ENCODE data around the gene ADCY1. TPM values are rescaled to one million over a fixed set of nuclear protein-coding genes. Genes with fewer than 3 reads are reported as not detected.

The ADCY1 gene
- polyA plus RNA-seq, 4 donors = under 0.01 to 1.0 (median 0.88) TPM; not detected in 1

DNA sequence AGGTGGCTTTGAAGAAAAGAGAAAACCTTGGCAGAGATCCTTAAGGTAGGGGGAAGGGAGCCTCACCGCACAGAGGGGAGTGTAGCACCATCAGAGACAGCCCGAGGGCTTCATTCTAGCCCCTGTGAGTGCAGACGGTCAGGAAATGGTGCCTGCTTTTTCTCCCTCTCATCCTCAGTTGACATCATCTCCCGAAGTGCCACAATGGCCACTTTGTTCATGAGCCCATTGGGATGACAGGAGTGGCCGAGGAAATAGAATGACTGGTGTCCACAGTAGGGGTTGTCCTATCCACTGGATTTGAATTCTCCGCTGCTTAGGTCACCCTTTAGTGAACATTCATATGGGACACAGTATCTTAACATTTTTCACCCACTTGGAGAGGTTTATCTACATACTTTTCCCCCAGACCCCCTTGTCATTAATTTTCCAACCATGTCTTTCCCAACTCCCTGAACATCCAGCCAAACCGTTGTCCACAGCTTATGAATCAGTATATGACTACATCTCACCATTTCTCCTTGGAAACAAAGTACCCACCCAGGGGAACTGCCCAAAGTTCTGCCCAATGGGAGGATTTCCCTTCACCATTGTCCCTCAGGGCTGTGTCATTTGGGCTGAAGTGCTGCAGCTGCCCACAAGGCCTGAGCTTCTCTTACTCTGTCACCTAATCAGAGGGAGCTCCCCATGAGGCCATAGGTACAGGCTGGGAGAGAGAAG, 108.8 kb downstream of the ADCY1 start:
- no peak for DNase-seq
- no peak for FAIRE-seq
- H3K4me3 ChIP-seq (ENCODE audit: low read depth in 1 of 3, low read length in 3 of 3) = no peak overlapping the region

DNA sequence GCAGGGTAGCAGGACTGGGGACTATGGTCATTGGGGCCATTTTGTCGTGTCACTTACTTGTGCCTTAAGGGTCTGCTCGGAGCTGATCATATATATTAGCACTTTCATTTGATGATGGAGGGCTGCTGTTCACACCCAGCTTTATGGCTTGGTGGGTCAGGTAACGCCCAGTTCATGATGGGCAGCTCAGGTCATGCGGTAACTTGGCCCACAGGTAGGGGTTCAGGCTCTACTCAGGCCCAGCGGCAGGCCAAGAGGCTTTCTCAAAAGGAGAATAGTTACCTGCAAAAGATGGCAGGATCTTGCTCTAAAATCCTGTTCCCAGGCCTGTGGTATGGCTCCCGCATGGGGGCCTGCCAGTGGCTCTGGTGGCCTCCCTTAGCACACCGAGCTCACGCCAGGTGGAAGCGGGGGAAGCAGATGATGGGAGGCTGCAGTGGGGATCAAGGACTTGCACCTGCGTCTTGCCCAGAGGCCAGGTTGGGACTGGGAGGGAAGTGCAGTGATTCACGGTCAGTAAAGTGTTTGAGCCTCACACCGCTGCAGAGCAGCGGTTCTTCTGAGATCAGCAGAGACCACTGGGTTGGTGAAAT, 109.5 kb downstream of the ADCY1 start:
- Histone ChIP-seq H3K9me3 (ENCODE audit: control insufficient read depth in 2 of 2, insufficient read depth in 1 of 2, low read depth in 1 of 2, low read length in 1 of 2) (no peaks in the 10 kb centered on the region), H3K27ac (ENCODE audit: low read depth in 1 of 3, low read length in 2 of 3) (no peak overlapping the region), H3K4me1 (ENCODE audit: control insufficient read depth in 3 of 3, insufficient read depth in 2 of 3, low read depth in 1 of 3, low read length in 2 of 3) (no peaks in the 10 kb centered on the region), H3K27me3 (ENCODE audit: control insufficient read depth in 3 of 3, insufficient read depth in 3 of 3, low read length in 3 of 3) (no peaks in the 10 kb centered on the region), H3K36me3 (ENCODE audit: control insufficient read depth in 3 of 3, insufficient read depth in 2 of 3, low read depth in 1 of 3, low read length in 3 of 3) (no peaks in the 10 kb centered on the region), H3K4me3 (ENCODE audit: low read depth in 1 of 3, low read length in 3 of 3) (no peak overlapping the region)
- FAIRE-seq = no peak
- WGBS, 3 donors = 86 to 94% (median 90%) methylated on average over 13 of the region's 13 CpGs
- DNase-seq = no peak

More for the DNA sequence above, 108.8 kb downstream of the ADCY1 start:
- H3K36me3 ChIP-seq (ENCODE audit: control insufficient read depth in 3 of 3, insufficient read depth in 2 of 3, low read depth in 1 of 3, low read length in 3 of 3) = no peaks in the 10 kb centered on the region
- no peaks in the 10 kb centered on the region for H3K4me1 ChIP-seq (ENCODE audit: control insufficient read depth in 3 of 3, insufficient read depth in 2 of 3, low read depth in 1 of 3, low read length in 2 of 3)
- 88 to 89% (median 89%) methylated on average over 7 of the region's 7 CpGs for WGBS, 3 donors
- H3K27ac ChIP-seq (ENCODE audit: low read depth in 1 of 3, low read length in 2 of 3) = no peak overlapping the region
- H3K9me3 ChIP-seq (ENCODE audit: control insufficient read depth in 2 of 2, insufficient read depth in 1 of 2, low read depth in 1 of 2, low read length in 1 of 2) = no peaks in the 10 kb centered on the region
- no peaks in the 10 kb centered on the region for H3K27me3 ChIP-seq (ENCODE audit: control insufficient read depth in 3 of 3, insufficient read depth in 3 of 3, low read length in 3 of 3)

DNA sequence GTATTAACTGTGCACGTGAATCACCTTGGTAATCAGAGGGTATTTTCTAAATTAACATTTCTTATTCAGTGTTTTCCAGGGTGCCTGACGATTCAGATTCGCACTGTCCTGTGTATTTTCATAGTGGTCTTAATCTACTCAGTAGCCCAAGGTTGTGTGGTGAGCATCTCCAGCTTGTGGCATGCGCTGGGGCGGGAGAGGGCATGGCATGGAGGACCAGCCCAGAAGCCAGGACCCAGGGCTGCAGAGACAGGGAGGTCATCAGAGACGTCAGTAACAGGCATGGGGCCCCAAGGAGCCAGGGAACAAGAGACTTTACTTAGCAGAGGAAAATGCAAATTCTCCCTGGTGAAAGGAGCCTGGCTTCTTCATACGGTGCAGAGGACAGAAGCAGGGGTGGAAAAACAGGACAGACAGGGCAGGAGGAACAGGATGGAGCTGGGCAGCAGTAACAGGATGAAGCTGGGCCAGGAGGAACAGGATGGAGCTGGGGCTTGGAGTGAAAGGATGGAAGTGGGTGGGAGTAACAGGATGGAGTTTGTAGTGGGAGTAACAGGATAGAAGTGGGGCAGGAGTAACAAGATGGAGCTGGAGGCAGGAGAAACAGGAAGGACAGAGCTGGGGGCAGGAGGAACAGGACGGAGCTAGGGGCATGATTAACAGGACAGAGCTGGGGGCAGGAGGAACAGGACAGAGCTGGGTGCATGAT, 110.9 kb downstream of the ADCY1 start:
- DNase-seq (no peak), FAIRE-seq (no peak)
- no peak overlapping the region for H3K4me3 ChIP-seq (ENCODE audit: low read depth in 1 of 3, low read length in 3 of 3)
- no peaks in the 10 kb centered on the region for H3K27me3 ChIP-seq (ENCODE audit: control insufficient read depth in 3 of 3, insufficient read depth in 3 of 3, low read length in 3 of 3)
- no peaks in the 10 kb centered on the region for H3K9me3 ChIP-seq (ENCODE audit: control insufficient read depth in 2 of 2, insufficient read depth in 1 of 2, low read depth in 1 of 2, low read length in 1 of 2)
- no peaks in the 10 kb centered on the region for H3K4me1 ChIP-seq (ENCODE audit: control insufficient read depth in 3 of 3, insufficient read depth in 2 of 3, low read depth in 1 of 3, low read length in 2 of 3)
- H3K27ac ChIP-seq (ENCODE audit: low read depth in 1 of 3, low read length in 2 of 3) = no peak overlapping the region
- H3K36me3 ChIP-seq (ENCODE audit: control insufficient read depth in 3 of 3, insufficient read depth in 2 of 3, low read depth in 1 of 3, low read length in 3 of 3) = no peaks in the 10 kb centered on the region
- WGBS, 3 donors = 67 to 71% (median 70%) methylated on average over 8 of the region's 8 CpGs

DNA sequence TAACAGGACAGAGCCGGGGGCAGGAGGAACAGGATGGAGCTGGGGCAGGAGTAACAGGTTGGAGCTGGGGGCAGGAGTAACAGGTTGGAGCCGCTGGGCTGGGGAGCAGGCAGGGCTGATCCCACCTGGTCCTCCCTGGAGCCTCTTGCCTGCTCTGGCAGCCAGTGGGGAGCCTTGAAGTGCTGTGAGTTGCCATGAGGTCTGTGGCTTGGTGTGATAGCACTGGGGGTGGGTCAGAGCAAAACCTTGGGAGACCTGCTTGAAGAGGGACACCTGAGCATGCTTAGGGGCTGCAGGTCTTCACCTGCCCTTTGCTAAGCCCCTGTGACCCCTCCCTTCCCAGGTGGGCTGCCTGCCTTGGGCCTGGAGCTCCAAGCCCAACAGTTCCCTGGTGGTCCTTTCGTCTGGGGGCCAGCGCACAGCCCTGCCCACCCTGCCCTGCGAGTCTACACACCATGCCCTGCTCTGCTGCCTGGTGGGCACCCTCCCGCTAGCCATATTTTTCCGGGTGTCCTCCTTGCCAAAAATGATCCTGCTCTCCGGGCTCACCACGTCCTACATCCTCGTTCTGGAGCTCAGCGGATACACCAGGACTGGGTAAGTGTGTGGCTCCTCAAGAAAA, 111.6 kb downstream of the ADCY1 start:
- DNase-seq (no peak), FAIRE-seq (no peak)
- no peak overlapping the region for H3K4me3 ChIP-seq (ENCODE audit: low read depth in 1 of 3, low read length in 3 of 3)
- H3K36me3 ChIP-seq (ENCODE audit: control insufficient read depth in 3 of 3, insufficient read depth in 2 of 3, low read depth in 1 of 3, low read length in 3 of 3) = no peaks in the 10 kb centered on the region
- no peaks in the 10 kb centered on the region for H3K9me3 ChIP-seq (ENCODE audit: control insufficient read depth in 2 of 2, insufficient read depth in 1 of 2, low read depth in 1 of 2, low read length in 1 of 2)
- no peaks in the 10 kb centered on the region for H3K27me3 ChIP-seq (ENCODE audit: control insufficient read depth in 3 of 3, insufficient read depth in 3 of 3, low read length in 3 of 3)
- WGBS, 3 donors = 83 to 87% (median 84%) methylated on average over 10 to 11 of the region's 11 CpGs
- no peak overlapping the region for H3K27ac ChIP-seq (ENCODE audit: low read depth in 1 of 3, low read length in 2 of 3)
- H3K4me1 ChIP-seq (ENCODE audit: control insufficient read depth in 3 of 3, insufficient read depth in 2 of 3, low read depth in 1 of 3, low read length in 2 of 3) = peaks cover 0 to 4% (median 0%) of the 10 kb centered on the region in 3 donors

DNA sequence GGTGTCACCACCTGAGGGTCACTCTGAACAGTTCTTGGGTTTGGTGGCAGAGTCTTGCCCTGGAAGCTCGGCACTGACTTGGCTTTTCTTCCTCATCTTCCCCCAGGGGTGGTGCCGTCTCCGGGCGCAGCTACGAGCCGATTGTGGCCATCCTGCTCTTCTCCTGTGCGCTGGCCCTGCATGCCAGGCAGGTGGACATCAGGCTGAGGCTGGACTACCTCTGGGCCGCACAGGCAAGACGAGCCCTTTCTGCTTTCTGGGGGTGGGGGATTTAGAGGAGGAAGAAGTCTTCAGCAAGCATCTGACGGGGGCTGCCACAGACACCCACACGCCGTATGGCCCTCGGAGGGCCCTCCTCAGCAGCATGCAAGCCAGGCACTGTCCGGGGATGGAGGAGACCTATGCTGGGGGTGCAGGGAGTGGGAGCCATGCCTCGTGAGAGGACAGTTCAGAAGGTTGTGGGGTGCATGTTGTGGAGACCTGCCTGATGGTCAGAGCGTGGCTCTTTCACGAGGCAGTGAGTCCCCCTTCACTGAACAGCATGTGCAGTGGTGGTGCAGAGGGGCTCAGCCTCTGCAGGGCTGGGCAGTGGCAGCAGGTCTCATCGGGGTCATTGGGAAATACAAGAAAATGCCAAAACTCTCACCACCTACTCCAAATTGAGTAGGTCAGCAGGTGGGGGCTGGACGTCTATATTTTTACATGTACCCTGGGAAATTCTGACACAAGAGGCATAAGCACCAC, 112.4 kb downstream of the ADCY1 start:
- FAIRE-seq (no peak), DNase-seq (no peak)
- Histone ChIP-seq H3K27ac (ENCODE audit: low read depth in 1 of 3, low read length in 2 of 3) (no peak overlapping the region), H3K4me3 (ENCODE audit: low read depth in 1 of 3, low read length in 3 of 3) (no peak overlapping the region), H3K27me3 (ENCODE audit: control insufficient read depth in 3 of 3, insufficient read depth in 3 of 3, low read length in 3 of 3) (no peaks in the 10 kb centered on the region), H3K9me3 (ENCODE audit: control insufficient read depth in 2 of 2, insufficient read depth in 1 of 2, low read depth in 1 of 2, low read length in 1 of 2) (no peaks in the 10 kb centered on the region), H3K4me1 (ENCODE audit: control insufficient read depth in 3 of 3, insufficient read depth in 2 of 3, low read depth in 1 of 3, low read length in 2 of 3) (peaks cover 0 to 8% (median 0%) of the 10 kb centered on the region in 3 donors), H3K36me3 (ENCODE audit: control insufficient read depth in 3 of 3, insufficient read depth in 2 of 3, low read depth in 1 of 3, low read length in 3 of 3) (no peaks in the 10 kb centered on the region)
- 90 to 91% (median 90%) methylated on average over 19 of the region's 19 CpGs for WGBS, 3 donors

DNA sequence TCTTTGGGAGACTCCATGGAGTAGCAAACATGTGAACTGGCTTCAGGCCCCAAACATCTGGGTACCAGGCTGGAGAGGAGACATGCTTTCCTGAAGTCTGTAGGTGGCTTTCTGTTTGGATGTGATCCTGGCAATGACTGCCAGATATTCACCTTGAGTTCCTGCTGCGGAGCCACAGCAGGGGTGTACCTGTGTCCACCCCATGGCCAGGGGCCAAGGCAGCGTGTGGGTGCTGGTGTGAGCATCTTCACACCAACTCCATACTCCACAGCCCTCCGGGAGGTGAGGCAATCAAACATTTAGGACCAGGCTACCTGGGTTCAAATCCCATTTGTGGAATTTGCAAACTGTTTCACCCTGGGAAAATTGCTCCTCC, 113.0 kb downstream of the ADCY1 start:
- Histone ChIP-seq H3K4me1 (ENCODE audit: control insufficient read depth in 3 of 3, insufficient read depth in 2 of 3, low read depth in 1 of 3, low read length in 2 of 3) (peaks cover 0 to 8% (median 0%) of the 10 kb centered on the region in 3 donors), H3K36me3 (ENCODE audit: control insufficient read depth in 3 of 3, insufficient read depth in 2 of 3, low read depth in 1 of 3, low read length in 3 of 3) (no peaks in the 10 kb centered on the region), H3K4me3 (ENCODE audit: low read depth in 1 of 3, low read length in 3 of 3) (no peak overlapping the region), H3K27ac (ENCODE audit: low read depth in 1 of 3, low read length in 2 of 3) (no peak overlapping the region), H3K9me3 (ENCODE audit: control insufficient read depth in 2 of 2, insufficient read depth in 1 of 2, low read depth in 1 of 2, low read length in 1 of 2) (no peaks in the 10 kb centered on the region), H3K27me3 (ENCODE audit: control insufficient read depth in 3 of 3, insufficient read depth in 3 of 3, low read length in 3 of 3) (no peaks in the 10 kb centered on the region)
- WGBS, 3 donors = 86 to 90% (median 89%) methylated on average over 3 of the region's 3 CpGs
- DNase-seq = no peak
- FAIRE-seq = no peak

DNA sequence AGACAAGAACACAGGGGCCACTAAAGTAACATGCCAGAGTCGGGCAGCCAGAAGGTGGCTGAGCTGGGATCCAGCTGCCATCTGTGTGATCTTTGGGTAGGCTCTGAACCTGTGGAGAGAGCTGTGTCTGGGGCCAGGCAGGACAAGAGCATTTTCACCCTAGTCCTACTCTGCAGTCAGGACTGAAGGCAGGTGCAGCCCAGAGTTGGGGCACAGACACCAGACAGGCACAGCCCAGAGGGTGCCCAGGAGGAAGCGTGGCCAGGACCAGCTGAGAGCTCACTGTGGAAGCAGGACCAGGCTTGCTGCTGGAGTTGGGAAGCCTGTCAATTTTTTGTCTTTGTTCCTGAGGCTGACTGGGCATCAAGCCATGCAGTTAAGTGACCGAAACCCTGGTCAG, 113.6 kb downstream of the ADCY1 start:
- WGBS, 3 donors = 72 to 81% (median 78%) methylated on average over 3 of the region's 3 CpGs
- H3K4me3 ChIP-seq (ENCODE audit: low read depth in 1 of 3, low read length in 3 of 3) = no peak overlapping the region
- no peaks in the 10 kb centered on the region for H3K9me3 ChIP-seq (ENCODE audit: control insufficient read depth in 2 of 2, insufficient read depth in 1 of 2, low read depth in 1 of 2, low read length in 1 of 2)
- DNase-seq = no peak
- H3K4me1 ChIP-seq (ENCODE audit: control insufficient read depth in 3 of 3, insufficient read depth in 2 of 3, low read depth in 1 of 3, low read length in 2 of 3) = peaks cover 0 to 8% (median 0%) of the 10 kb centered on the region in 3 donors
- no peak for FAIRE-seq
- H3K27ac ChIP-seq (ENCODE audit: low read depth in 1 of 3, low read length in 2 of 3) = no peak overlapping the region
- no peaks in the 10 kb centered on the region for H3K27me3 ChIP-seq (ENCODE audit: control insufficient read depth in 3 of 3, insufficient read depth in 3 of 3, low read length in 3 of 3)
- no peaks in the 10 kb centered on the region for H3K36me3 ChIP-seq (ENCODE audit: control insufficient read depth in 3 of 3, insufficient read depth in 2 of 3, low read depth in 1 of 3, low read length in 3 of 3)

DNA sequence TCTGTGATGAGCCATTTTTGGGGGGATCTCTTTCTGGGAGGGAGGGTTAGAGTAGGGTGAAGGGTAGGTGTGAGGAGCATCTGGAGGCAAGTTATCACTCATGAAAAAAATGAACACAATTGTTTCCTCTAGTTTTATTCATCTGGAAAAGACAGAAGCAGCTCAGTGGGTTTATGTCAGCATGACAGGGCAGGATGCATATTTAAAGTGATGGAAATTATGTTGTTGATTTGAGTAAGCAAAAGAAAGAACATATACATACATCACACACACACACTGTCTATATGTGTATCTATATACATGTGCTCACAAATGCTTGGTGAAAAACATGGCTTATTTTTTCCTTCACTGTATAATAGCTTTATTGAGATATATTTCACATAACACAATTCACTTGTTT, 114.2 kb downstream of the ADCY1 start:
- DNase-seq (no peak), FAIRE-seq (no peak)
- peaks cover 0 to 8% (median 0%) of the 10 kb centered on the region in 3 donors for H3K4me1 ChIP-seq (ENCODE audit: control insufficient read depth in 3 of 3, insufficient read depth in 2 of 3, low read depth in 1 of 3, low read length in 2 of 3)
- H3K36me3 ChIP-seq (ENCODE audit: control insufficient read depth in 3 of 3, insufficient read depth in 2 of 3, low read depth in 1 of 3, low read length in 3 of 3) = no peaks in the 10 kb centered on the region
- no peak overlapping the region for H3K4me3 ChIP-seq (ENCODE audit: low read depth in 1 of 3, low read length in 3 of 3)
- H3K9me3 ChIP-seq (ENCODE audit: control insufficient read depth in 2 of 2, insufficient read depth in 1 of 2, low read depth in 1 of 2, low read length in 1 of 2) = no peaks in the 10 kb centered on the region
- no peaks in the 10 kb centered on the region for H3K27me3 ChIP-seq (ENCODE audit: control insufficient read depth in 3 of 3, insufficient read depth in 3 of 3, low read length in 3 of 3)
- H3K27ac ChIP-seq (ENCODE audit: low read depth in 1 of 3, low read length in 2 of 3) = no peak overlapping the region
